Choroid plexus epithelial cell (primary cell): ENCODE data around the gene HIPK3.

Experiments
- DNase-seq: peaks from one replicate; pipeline ENCODE4 v3.0.0-alpha.2; 2010; ENCODE audit warnings: low read depth
- H3K4me3 ChIP-seq: 2 replicates; pipeline ENCODE4 v1.5.1; 2011; ENCODE audit warnings: low read depth, mild to moderate bottlenecking, control low read depth, low read length, moderate library complexity
- CTCF ChIP-seq: conservative IDR thresholded peaks from 2 replicates; pipeline ENCODE4 v1.5.1; 2011; ENCODE audit warnings: low read depth, mild to moderate bottlenecking, control low read depth, inconsistent platforms, low read length, moderate library complexity

Gene HIPK3

GRCh38 chr11:33320016-33320813 is 63.0 kb downstream of the HIPK3 start:
- TF ChIP-seq CTCF: no peak
- H3K4me3 ChIP-seq: no peak overlapping the region
- no peak for DNase-seq

DNA sequence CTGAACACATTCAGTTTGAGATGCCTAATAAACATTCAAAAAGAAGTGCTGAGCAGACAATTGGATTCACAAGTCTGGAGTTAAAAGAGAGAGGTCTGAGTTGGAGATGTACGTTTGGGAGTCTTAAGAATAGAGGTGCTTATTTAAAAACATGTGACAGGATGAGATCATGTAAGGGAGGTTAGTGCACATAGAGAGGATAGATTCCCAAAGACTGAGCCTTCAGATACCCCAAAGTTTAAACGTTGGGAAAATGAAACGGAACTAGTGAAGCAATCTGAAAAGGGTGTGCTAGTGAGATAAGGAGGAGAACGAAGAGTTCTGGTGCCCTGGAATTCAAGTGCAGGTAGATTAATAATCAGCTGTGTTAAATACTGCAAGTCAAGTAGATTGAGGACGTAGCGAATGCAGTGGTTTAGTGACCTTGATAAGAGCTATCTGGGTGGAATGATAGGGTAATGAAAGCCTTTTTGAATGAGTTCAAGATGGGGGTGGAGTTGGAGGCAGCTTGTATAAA is 63.7 kb downstream of the HIPK3 start:
- no peak for TF ChIP-seq CTCF
- H3K4me3 ChIP-seq: no peak overlapping the region
- no peak for DNase-seq

DNA sequence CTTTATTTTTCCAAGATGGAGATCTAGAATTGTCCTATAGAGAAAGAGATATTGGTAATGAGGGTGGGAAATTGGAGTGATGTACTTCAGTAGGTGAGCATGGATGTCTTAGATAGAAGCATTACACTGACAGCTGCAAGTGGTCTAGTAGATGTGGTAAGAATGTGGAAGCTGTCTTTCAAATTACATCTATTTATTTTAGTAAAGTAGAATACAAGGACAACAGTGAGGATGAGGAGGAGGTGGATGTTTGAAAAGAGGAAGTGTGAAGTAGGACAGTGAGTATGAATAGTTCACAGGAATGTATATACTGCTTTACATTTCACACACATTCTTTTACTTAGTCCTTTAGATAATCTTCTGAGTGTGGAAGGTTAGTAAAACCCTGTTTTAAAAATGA is 64.2 kb downstream of the HIPK3 start:
- no peak overlapping the region for H3K4me3 ChIP-seq
- DNase-seq: no peak
- no peak for TF ChIP-seq CTCF

DNA sequence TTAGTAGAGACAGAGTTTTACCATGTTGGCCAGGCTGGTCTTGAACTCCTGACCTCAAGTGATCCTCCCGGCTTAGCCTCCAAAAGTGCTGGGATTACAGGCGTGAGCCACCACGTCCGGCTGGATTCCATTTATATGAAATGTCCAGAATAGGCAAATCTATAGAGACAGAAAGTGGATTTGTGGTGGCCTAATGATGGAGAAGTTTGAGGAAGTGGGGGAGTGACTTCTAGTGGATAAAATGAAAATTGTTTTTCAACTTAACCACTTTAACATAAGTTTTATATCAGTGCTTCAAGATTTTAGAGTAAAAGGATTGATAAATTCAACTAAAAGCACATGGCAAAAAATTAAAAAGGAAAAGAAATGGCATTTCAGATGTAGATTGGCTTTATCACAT is 66.2 kb downstream of the HIPK3 start:
- no peak for DNase-seq

DNA sequence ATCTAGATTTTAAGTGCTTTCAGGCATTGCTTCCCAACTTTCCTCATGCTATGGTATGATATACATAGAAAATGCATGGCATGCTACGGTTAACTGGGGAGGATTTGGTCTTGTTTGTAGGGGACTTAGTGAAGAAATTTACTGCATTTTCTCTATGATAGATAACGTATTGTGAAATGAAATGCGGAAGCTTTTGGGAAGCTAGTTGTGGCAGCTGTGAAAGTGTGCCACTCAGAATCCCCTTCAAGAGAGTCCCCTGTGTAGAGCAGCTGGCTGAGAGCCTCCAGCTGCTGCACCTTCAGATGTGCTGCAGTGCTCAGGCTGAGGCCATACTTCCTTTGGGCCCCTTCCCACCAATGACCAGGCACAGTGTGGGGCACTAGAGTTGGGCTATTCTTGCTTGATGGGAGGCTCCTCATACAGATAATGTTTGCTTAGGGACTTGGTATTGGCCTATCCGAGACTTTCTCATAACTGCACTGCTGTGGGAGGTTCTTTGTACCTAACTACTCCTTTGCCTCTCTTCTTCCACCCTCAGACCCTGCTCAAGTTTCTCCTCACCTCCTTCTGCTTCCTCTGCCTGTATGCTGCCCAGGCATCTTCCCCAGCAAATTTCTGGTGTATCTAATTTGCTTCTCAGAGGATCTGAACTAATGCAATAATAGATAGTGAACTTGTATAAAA is 67.3 kb downstream of the HIPK3 start:
- H3K4me3 ChIP-seq: no peak overlapping the region
- TF ChIP-seq CTCF: no peak
- no peak for DNase-seq

More for the DNA sequence above, 66.2 kb downstream of the HIPK3 start:
- H3K4me3 ChIP-seq: no peak overlapping the region
- TF ChIP-seq CTCF: no peak

DNA sequence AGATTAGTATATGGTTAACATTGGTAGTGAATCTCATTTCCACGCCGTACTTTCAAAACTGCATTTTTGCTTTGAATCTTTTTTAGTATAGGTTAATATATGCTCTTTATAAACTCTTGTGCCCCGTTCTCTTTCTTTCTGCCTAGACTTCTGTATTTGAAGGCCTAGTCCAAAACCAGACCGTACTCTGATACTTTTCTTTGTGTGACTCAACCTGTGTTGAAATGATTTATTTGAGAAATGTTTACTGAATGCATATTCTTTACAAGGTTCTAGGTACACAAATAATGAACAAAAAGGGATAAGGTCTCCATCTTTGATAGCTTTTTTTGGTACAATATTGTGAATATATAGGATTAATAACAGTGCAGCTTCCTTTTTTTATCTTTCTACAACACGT is 68.3 kb downstream of the HIPK3 start:
- no peak for DNase-seq
- no peak overlapping the region for H3K4me3 ChIP-seq
- TF ChIP-seq CTCF: no peak
